ENCODE measurements around the gene C15orf39. TPM values are rescaled to one million over a fixed set of nuclear protein-coding genes. Genes with fewer than 3 reads are reported as not detected.
"Not testable (repeated sequence)": the region's sequence is repeated elsewhere in the genome, so short reads cannot be mapped to it uniquely, and the experiment has no call there.

C15orf39 gene
- total RNA-seq, 4 donors from 2014 or later = 7.8 to 25.0 (median 13.9) TPM

DNA sequence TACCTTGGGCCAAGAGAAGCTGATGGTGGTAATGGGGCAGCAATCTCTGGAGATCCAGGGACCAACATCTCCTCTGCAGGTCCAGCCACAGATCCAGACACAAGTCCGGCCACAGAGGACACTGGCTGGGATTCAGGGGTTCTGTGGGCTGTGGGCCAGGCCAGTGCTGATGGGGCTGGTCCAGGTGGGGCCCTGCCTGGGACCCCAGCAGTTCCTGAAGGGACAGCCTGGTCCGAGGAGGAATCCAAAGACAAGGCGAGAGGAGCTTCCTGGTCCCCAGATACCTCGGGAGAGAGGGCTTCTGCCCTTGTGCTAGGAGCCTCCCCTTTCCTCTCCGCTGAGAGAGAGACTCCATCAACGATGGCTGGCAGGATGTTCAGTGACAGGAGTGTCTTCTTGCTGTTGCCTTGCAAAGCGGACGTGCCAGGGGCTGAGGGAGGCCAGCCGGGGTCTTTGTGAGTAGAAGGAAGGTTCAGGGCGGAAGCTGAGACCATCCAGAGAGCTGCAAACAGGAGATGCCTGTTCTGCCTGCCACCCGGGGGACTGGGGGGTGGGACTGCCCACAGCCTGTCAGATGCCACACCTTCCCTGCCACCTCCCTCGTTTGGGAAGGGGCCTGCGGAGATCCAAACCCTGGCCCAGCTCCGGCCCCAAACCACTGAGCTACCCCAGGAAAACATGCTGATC lies 32.0 kb downstream of the C15orf39 start:
- ATAC-seq (ENCODE audit: low FRiP score) (no peak), DNase-seq (ENCODE audit: low spot score) (no peak)
- TF ChIP-seq CTCF (IDR thresholded peaks at IDR 0.05) = no peak

DNA sequence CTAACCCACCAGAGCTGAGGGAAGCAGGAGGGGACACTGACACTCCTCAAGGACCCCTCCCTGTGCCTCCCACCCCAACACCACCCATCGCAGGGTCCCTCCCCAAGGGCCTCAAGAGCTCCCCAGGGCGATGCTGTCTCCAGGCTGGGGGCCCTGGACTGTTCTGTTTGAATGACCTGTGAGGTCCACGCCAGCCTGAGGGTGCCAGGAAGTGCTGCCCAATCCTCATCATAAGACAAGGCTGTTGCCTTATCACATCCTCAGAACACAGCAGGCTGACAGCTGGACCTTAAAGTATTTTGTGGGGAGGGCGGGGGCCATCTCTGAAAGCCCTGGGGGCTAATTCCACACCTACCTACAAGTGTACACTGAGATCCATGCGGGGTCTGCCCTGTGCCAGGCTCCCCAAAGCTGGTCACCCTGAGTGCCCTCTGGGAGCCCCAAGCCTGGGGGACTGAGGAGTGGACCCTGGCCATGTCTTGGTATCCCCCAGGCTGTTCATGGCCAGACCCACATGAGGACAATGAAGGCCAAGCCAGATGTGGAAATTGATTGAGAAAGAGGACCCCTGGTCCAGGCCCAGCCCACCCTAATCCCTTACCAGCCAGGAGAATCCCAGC lies 32.6 kb downstream of the C15orf39 start:
- no peak for TF ChIP-seq CTCF (IDR thresholded peaks at IDR 0.05)
- ATAC-seq (ENCODE audit: low FRiP score) (no peak), DNase-seq (ENCODE audit: low spot score) (no peak)

GRCh38 chr15:75235051-75235673 lies 33.5 kb downstream of the C15orf39 start:
- ATAC-seq (ENCODE audit: low FRiP score) (no peak), DNase-seq (ENCODE audit: low spot score) (no peak)
- no peak for TF ChIP-seq CTCF (IDR thresholded peaks at IDR 0.05)

GRCh38 chr15:75235760-75236729 lies 34.4 kb downstream of the C15orf39 start:
- ATAC-seq (ENCODE audit: low FRiP score) = no peak
- no peak for TF ChIP-seq CTCF (IDR thresholded peaks at IDR 0.05)
- DNase-seq (ENCODE audit: low spot score) = no peak

- ATAC-seq (ENCODE audit: low FRiP score) (no peak), DNase-seq (ENCODE audit: low spot score) (no peak)
- TF ChIP-seq CTCF (IDR thresholded peaks at IDR 0.05) = no peak
These were observed 35.8 kb downstream of the C15orf39 start for GRCh38 chr15:75237316-75237982.

DNA sequence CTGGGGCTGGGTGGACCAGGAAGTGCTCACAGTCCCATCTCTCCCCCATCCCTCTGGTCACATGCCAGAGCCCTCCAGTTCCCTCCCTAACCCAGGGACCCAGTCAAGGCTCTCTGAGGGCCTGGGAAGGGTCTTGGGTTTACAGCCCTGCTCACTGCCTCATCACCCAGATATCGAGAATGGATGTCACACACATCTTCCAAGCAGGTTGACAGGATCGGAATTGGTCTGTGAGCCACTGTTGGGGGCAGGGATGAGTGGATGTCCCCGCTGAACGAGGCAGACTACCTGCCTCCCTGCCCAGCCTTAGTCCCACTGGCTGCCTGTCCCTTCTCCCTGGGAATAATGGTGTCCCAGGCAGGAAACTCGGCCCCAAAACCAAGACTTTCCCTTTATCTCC lies 36.5 kb downstream of the C15orf39 start:
- no peak for DNase-seq (ENCODE audit: low spot score)
- no peak for TF ChIP-seq CTCF (IDR thresholded peaks at IDR 0.05)
- ATAC-seq (ENCODE audit: low FRiP score) = no peak

DNA sequence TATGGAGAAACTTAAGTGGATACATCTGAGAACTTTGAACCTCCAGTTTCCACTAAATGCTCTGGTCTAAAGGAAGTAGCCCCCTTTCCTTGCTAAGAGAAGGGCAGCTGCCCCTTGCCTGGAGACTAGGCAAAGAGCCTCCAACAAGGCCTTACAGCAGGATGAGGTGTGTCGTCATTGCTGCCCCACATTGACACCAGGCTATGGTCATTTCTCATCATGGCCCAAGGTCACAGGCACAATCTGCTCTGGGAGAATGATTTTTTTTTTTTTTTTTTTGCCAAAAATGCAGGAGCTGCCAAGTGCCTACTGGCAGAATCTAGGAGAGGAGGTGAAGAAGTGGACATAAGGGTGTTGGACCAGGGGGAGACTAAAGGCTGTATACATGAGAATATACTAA lies 44.1 kb downstream of the C15orf39 start:
- DNase-seq (ENCODE audit: low spot score); ATAC-seq (ENCODE audit: low FRiP score): not testable (repeated sequence)

GRCh38 chr15:75248991-75249390 lies 47.3 kb downstream of the C15orf39 start:
- not testable (repeated sequence) for ATAC-seq (ENCODE audit: low FRiP score)

More at GRCh38 chr15:75248991-75249390, 47.3 kb downstream of the C15orf39 start:
- not testable (repeated sequence) for DNase-seq (ENCODE audit: low spot score)

Data from omental fat pad (tissue), 4 donors.